Cerebellar nuclear complex (tissue), 1 donor: Measurements from ENCODE around the gene HMGB2.
A peak's percentile ranks its signal among the peaks of the same experiment; 100 is the strongest.

Source experiments
- DNase-seq, 2 experiments: peaks; one replicate each; lab custom pipeline; 2025; lab: John Stamatoyannopoulos, UW

The HMGB2 gene

GRCh38 chr4:173334085-173334890, at the start of gene HMGB2:
Gene HMGB2, minus strand, starts transcription at chr4:173334358. Its CDS starts 709 bp downstream, at chr4:173333649.
- DNase-seq: peak; percentile 98 to 100

GRCh38 chr4:173382349-173382748, 48.2 kb upstream of the HMGB2 start:
- no peak for DNase-seq

GRCh38 chr4:173381610-173382009, 47.5 kb upstream of the HMGB2 start:
- no peak for DNase-seq

GRCh38 chr4:173380987-173381386, 46.8 kb upstream of the HMGB2 start:
- DNase-seq: no peak

GRCh38 chr4:173379929-173380328, 45.8 kb upstream of the HMGB2 start:
- no peak for DNase-seq

- DNase-seq: no peak
Observed at GRCh38 chr4:173374588-173374987, 40.4 kb upstream of the HMGB2 start.

GRCh38 chr4:173371292-173372192, 37.4 kb upstream of the HMGB2 start:
- peak; percentile 3 to 30 for DNase-seq

GRCh38 chr4:173370477-173371291, 36.5 kb upstream of the HMGB2 start, which contains the start of gene SAP30:
Gene SAP30, plus strand, starts transcription at chr4:173370954. Its CDS starts 229 bp downstream, at chr4:173371183.
- peak; percentile 74 to 95 for DNase-seq

GRCh38 chr4:173370130-173370476, 35.9 kb upstream of the HMGB2 start:
- no peak for DNase-seq

GRCh38 chr4:173367946-173368345, 33.8 kb upstream of the HMGB2 start:
- DNase-seq: no peak

- DNase-seq: no peak
Observed at GRCh38 chr4:173367285-173367684, 33.1 kb upstream of the HMGB2 start.

- no peak for DNase-seq
Observed at GRCh38 chr4:173365359-173365996, 31.3 kb upstream of the HMGB2 start.

GRCh38 chr4:173362666-173363065, 28.5 kb upstream of the HMGB2 start:
- no peak for DNase-seq

- no peak for DNase-seq
Observed at GRCh38 chr4:173360587-173361221, 26.5 kb upstream of the HMGB2 start.

- DNase-seq: no peak
Observed at GRCh38 chr4:173357939-173358338, 23.8 kb upstream of the HMGB2 start.

GRCh38 chr4:173347467-173347866, 13.3 kb upstream of the HMGB2 start:
- no peak for DNase-seq

GRCh38 chr4:173346074-173346473, 11.9 kb upstream of the HMGB2 start:
- no peak for DNase-seq

GRCh38 chr4:173345648-173346047, 11.5 kb upstream of the HMGB2 start:
- no peak for DNase-seq

GRCh38 chr4:173343832-173344397, 9.8 kb upstream of the HMGB2 start:
- no peak for DNase-seq

- DNase-seq: no peak
Observed at GRCh38 chr4:173337463-173337862, 3.3 kb upstream of the HMGB2 start.
